HEK293T (cell line): ENCODE data around the gene CFAP61.
"Not testable (repeated sequence)": the region's sequence is repeated elsewhere in the genome, so short reads cannot be mapped to it uniquely, and the experiment has no call there.

Experiments used
- CTCF ChIA-PET: fragments of 350-600 bp; formaldehyde crosslinking; extraction: SDS; loops from one replicate; lab custom pipeline; 2021; ENCODE audit warnings: antibody characterized with exemption, inconsistent platforms; lab: Yijun Ruan, JAX
- POLR2A ChIA-PET: fragments of 350-600 bp; formaldehyde crosslinking; extraction: SDS; loops from one replicate; lab custom pipeline; 2020; ENCODE audit warnings: antibody characterized with exemption, inconsistent platforms; lab: Yijun Ruan, JAX
- DNase-seq: peaks from one replicate; pipeline ENCODE4 v3.0.0; 2012; ENCODE audit warnings: mixed read lengths; ENCODE audit errors: extremely low spot score
- ARNT ChIP-seq: fragments of 450-650 bp; IDR thresholded peaks from 2 replicates; pipeline ENCODE4 v1.6.1; 2017; ENCODE audit warnings: mild to moderate bottlenecking
- BHLHE40 ChIP-seq: fragments of 450-650 bp; IDR thresholded peaks from 2 replicates; pipeline ENCODE4 v1.6.1; 2016; ENCODE audit warnings: mild to moderate bottlenecking, moderate library complexity, borderline replicate concordance
- CTBP1 ChIP-seq: fragments of 450-650 bp; IDR thresholded peaks from 2 replicates; pipeline ENCODE4 v1.6.1; 2016; ENCODE audit warnings: borderline replicate concordance
- ELF4 ChIP-seq: fragments of 450-650 bp; IDR thresholded peaks from 2 replicates; pipeline ENCODE4 v1.6.1; 2017; ENCODE audit warnings: antibody characterized with exemption
- FOXK2 ChIP-seq: fragments of 450-650 bp; IDR thresholded peaks from 2 replicates; pipeline ENCODE4 v1.6.1; 2016; ENCODE audit warnings: mild to moderate bottlenecking
- FOXM1 ChIP-seq: fragments of 450-650 bp; IDR thresholded peaks from 2 replicates; pipeline ENCODE4 v1.6.1; 2017; ENCODE audit warnings: mild to moderate bottlenecking, borderline replicate concordance
- HDGF ChIP-seq: fragments of 450-650 bp; IDR thresholded peaks from 2 replicates; pipeline ENCODE4 v1.6.1; 2017; ENCODE audit warnings: antibody characterized with exemption, borderline replicate concordance
- L3MBTL2 ChIP-seq: fragments of 450-650 bp; conservative IDR thresholded peaks from 2 replicates; pipeline ENCODE4 v1.6.1; 2016; ENCODE audit warnings: mild to moderate bottlenecking
- LEF1 ChIP-seq: fragments of 450-650 bp; IDR thresholded peaks from 2 replicates; pipeline ENCODE4 v1.6.1; 2017; ENCODE audit warnings: mild to moderate bottlenecking, borderline replicate concordance
- NFRKB ChIP-seq: fragments of 450-650 bp; IDR thresholded peaks from 2 replicates; pipeline ENCODE4 v1.6.1; 2016; ENCODE audit warnings: mild to moderate bottlenecking, moderate library complexity
- SP1 ChIP-seq: fragments of 450-650 bp; IDR thresholded peaks from 2 replicates; pipeline ENCODE4 v1.6.1; 2017
- ZNF384 ChIP-seq: fragments of 450-650 bp; IDR thresholded peaks from 2 replicates; pipeline ENCODE4 v1.6.1; 2016
- TF ChIP-seq, protein P1 (sequence below): fragments of 450-650 bp; IDR thresholded peaks from 2 replicates; pipeline ENCODE4 v1.6.1; 2016

The CFAP61 gene, protein sequence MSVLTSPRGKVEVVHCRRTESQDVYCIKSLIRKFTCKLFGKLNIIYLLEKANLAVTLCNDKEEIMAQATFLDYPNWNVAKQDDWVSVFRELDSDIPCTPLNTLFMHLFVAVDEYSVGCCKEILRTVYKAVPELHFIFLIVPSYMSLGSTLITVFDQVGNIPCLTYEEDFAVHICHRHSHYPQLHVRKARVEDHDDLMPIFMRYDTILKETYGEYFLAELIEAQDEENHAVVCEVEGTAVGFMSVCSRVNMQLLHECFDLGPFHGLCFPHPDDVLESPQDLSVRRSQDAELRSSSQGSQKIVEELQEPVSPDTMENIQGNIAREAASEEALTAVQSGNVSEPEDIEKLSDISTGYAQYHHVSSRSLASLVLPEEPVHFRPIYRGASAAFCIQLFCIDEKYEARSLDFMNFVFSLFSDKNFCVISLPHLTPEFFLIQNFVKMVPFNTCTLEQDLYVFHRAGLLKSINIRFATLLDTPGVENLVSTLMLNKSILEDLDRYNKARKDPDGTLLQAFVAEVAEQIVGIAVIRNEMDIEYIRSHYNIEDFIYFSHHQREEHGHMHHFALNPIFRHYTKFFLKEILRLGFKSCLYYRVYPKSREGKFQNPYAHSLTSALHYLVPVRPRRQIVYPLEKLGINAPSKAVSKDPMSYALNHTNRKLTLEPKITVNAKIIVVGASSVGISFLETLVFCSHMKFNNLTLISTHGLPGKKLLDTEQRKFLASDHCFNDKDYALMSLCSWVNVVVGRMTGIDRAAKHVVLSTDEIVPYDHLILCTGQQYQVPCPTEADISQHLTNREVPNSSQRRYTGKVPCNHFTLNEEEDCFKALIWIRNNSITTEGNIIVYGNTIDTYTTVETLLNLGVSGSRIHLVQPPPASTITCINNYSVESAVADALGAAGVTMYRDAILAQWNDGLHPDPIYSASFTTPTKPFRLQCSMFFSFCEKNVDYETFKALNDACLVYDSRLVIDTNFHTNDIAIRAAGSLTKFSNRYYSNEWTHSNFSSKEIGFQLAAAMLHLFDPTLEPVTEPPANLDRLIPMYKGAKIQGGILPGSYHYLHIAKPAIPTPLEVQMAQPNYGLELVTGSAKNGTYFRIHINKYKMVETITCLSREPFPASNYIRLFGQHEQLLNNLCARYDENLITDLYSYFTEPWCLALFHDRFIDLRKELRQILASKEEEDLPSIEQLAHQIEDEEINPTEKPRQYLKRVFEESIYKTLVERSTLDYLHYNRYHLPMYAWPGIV

DNA sequence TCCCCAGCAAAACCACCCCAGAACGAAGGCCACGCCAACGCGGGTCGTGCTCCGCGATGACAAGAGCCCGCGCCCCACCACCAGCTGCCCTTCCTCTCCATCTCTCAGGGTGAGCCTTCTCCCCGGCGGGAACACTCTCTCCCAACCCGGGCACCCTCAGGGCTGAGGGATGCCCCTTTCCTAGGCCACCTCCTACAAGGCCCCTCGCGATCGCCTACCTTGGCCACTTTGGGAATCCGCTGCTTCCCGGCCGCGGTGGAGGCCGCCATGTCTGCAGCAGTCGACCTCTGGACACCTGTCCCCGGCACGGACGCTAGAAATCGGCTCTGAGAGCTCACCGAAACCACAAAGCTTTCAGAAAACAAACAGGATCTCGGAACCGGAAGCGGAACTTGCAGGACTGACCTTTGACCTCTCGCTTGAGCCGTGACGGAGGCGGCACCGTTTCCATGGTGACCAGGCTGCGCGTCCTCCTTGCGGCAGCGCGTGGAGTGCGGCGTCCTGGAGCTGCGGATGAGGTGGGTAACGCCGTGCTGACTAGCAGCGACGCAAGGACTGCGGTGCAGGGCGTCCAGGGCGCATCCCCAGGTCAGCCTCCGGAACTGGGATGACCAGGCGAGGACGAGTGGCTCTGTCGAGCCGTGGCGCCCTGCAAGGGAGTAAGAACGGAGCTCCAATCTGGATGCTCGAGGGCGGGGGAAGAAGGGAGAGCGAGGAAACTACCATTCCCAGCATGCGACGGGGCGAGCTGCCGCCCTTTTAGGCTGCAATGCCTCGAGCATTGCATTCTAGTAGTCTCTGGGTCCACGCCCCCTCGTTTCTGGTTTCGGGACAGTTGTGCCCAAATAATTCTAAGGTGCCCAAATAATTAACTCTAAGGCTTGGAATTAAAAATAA, at the start of gene CFAP61, which contains the start of gene CRNKL1:
TSS of gene CFAP61 (plus strand) at position 459 of the 897 bp plus-strand sequence. CDS start 4,122 bp downstream, outside the sequence.
TSS of gene CRNKL1 (minus strand) at position 393 of the 897 bp plus-strand sequence. CDS start at position 269, 124 bp downstream.
- ChIA-PET POLR2A (interaction anchor here (0.6 to 1.4 kb wide), 8 partner anchors 12 to 366 kb away, joined by 3 to 4 read pairs (median 3); no protein-coding TSS in a partner anchor), CTCF (no interaction called here)
- DNase-seq, result peak; percentile 95
- TF ChIP-seq BHLHE40 (no peak), L3MBTL2 (peak; percentile 87)

DNA sequence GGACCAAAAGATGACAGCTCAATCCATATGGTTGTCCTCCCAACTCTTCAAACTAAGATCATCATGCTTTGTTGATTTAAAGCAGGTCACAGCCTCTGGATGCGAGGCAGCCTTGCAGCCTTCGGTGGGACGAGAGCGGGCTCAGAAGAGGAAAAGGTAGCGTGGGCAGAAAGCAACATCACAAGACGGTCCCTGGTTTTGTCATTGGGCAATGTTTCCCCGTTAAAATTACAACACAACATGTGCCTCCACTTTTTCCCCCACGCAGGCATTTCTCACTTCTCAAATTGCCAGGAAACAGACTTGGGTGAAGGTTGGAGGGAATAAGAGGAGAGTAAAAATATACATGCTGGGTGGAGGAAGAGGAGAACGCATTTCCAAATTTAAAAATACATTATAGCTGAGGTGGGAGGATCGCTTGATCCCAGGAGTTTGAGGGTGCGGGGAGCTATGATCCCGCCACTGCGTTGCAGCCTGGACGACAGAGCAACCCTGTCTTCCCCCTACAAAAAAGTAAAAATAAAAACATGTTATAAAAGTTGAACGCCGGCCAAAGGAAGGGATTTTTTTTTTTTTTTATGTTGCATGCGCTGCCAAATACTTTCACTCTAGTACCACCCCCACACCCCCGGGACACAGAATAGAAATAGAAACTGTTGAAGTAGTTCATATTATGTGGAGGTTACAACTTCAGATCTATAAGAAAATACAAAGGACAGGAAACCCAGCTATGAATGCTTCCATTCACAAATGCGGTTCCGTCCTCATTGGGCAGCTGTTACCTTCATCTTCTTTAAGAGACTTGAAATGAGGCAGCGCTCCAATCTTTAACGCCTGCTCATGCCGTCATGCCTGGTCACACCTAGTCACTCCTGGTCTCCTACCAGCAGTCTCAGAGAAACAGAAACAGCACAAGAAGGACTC, 49.0 kb upstream of the CFAP61 start:
- CTCF ChIA-PET, result interaction anchor here (0.5 to 0.6 kb wide), 2 partner anchors 10 to 25 kb away, joined by 3 to 4 read pairs; no protein-coding TSS in a partner anchor
- DNase-seq, result no peak
- TF ChIP-seq, protein P1, sequence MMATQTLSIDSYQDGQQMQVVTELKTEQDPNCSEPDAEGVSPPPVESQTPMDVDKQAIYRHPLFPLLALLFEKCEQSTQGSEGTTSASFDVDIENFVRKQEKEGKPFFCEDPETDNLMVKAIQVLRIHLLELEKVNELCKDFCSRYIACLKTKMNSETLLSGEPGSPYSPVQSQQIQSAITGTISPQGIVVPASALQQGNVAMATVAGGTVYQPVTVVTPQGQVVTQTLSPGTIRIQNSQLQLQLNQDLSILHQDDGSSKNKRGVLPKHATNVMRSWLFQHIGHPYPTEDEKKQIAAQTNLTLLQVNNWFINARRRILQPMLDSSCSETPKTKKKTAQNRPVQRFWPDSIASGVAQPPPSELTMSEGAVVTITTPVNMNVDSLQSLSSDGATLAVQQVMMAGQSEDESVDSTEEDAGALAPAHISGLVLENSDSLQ, result 0 out of 2 replicates have a peak, but pooled peaks have one; percentile 1
- TF ChIP-seq HDGF, result no peak
- peak; percentile 70 for TF ChIP-seq L3MBTL2
- no peak for TF ChIP-seq ELF4
- TF ChIP-seq ZNF384, result no peak
- TF ChIP-seq FOXK2, result no peak
- POLR2A ChIA-PET, result no interaction called here

DNA sequence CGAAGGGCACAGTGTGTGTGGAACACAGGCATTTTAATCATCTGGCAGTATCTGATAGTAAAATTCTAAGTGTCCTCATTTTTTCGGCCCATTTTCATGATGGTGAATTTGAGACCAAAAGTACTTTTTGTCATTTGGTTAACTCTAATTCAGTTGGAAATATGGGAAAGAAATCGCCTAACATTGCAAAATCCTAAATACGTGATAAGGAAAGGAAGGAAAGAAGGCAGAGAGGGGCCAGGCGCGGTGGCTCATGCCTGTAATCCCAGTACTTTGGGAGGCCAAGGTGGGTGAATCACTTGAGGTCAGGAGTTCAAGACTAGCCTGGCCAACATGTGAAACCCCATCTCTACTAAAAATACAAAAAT, 48.4 kb upstream of the CFAP61 start:
- DNase-seq, POLR2A ChIA-PET: not testable (repeated sequence)
- CTCF ChIA-PET, result interaction anchor here (0.6 kb wide), 1 partner anchor 26 kb away, joined by 4 read pairs; no protein-coding TSS in a partner anchor

DNA sequence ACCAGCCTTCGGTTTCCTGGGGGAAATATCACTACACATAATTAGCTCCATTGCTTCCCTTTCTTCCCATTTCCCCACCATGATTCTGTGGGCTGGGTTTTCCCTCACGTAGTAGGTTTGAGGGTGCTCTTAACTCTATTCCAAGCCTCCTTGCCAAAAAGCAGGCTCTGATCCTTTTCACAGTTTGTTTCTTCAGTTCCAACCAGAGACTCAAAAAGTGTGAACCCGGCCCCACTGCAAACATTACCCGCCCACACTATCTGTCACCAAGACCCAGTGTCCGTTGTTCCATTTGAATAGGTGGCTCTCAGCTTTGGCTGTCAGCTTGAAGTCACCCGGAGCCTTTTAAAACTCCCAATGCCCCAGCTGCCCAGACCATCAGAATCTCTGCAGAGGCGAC, 47.0 kb upstream of the CFAP61 start:
- ChIA-PET POLR2A (interaction anchor here (1.3 kb wide), 1 partner anchor 12 kb away, joined by 5 read pairs; the partner anchor contains the start of gene NAA20), CTCF (no interaction called here)
- TF ChIP-seq, protein P1, result no peak
- TF ChIP-seq ZNF384, result no peak
- no peak for DNase-seq

DNA sequence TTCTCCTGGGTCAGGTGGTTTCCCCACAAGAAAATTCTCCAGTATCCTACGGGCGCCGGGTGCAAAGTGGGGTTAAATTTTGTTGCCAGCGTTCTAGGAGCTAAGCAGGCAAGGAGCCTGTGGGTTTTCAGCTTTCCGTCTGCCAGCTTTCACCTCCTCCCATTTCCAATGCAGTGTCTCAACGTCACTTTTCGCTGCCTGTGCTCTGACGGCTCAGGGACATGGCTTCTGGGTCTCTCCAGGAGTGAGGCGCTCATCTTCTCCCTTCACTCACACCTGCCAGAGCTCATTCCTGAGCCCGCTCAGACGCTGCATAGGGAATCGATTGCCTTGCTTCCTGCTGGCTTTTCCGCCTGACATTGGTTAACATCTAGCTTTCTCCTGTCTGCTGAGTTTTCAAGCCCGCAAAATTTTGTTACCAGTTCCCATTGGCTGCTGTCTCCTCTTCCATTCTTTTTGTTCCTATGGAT, 42.5 kb upstream of the CFAP61 start:
- no peak for DNase-seq
- POLR2A ChIA-PET, result interaction anchor here (1.1 kb wide), 1 partner anchor 43 kb away, joined by 3 read pairs; the partner anchor contains the start of genes CFAP61 and CRNKL1
- CTCF ChIA-PET, result no interaction called here
- TF ChIP-seq ZNF384 (no peak), L3MBTL2 (no peak), CTBP1 (no peak), FOXM1 (no peak), ELF4 (no peak), LEF1 (no peak), NFRKB (no peak), SP1 (no peak), ARNT (no peak)
